ENCODE data around the gene FBLN7. TPM values are rescaled to one million over a fixed set of nuclear protein-coding genes. Genes with fewer than 3 reads are reported as not detected.
"Not testable (repeated sequence)": the region's sequence is repeated elsewhere in the genome, so short reads cannot be mapped to it uniquely, and the experiment has no call there.

The FBLN7 gene
- total and polyA plus RNA-seq, 2 of the 8 experiments (the other 6 are each of a cell fraction or from before 2014, with no cell fraction given): 0.30 to 0.77 TPM

DNA sequence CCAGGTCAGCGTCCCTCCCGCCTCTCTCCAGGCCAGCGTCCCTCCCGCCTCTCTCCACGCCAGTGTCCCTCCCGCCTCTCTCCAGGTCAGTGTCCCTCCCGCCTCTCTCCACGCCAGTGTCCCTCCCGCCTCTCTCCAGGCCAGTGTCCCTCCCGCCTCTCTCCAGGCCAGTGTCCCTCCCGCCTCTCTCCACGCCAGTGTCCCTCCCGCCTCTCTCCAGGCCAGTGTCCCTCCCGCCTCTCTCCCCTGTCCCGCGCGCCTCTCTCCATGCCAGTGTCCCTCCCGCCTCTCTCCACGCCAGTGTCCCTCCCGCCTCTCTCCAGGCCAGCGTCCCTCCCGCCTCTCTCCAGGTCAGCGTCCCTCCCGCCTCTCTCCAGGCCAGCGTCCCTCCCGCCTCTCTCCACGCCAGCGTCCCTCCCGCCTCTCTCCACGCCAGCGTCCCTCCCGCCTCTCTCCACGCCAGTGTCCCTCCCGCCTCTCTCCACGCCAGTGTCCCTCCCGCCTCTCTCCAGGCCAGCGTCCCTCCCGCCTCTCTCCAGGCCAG lies 1.5 kb downstream of the FBLN7 start:
- CTCF ChIA-PET (ENCODE audit: partially characterized antibody); H3K79me2 ChIP-seq (ENCODE audit: control insufficient read depth in 1 of 2, insufficient read depth in 2 of 2, low read length in 2 of 2); FAIRE-seq; H3K9me3 ChIP-seq (ENCODE audit: insufficient read depth in 2 of 2, low read depth in 1 of 2, low read length in 1 of 2); H2AK5ac ChIP-seq (ENCODE audit: low read depth, low read length); H3K9ac ChIP-seq (replicated peaks in 1 of 4; ENCODE audit: extremely low read depth in 1 of 4, low read depth in 3 of 4, low read length in 3 of 4); H2BK20ac ChIP-seq (ENCODE audit: low read length); H3K23ac ChIP-seq (ENCODE audit: insufficient read length); H4K5ac ChIP-seq (ENCODE audit: insufficient read length, low read depth, low read length); H4K91ac ChIP-seq (replicated peaks; ENCODE audit: insufficient read length, low read length); H3K23me2 ChIP-seq (ENCODE audit: low read depth, low read length); H3K56ac ChIP-seq (replicated peaks; ENCODE audit: insufficient read length, low read depth, low read length); H3K36me3 ChIP-seq (ENCODE audit: control insufficient read depth in 2 of 4, insufficient read depth in 4 of 4, low read length in 3 of 4); POLR2A ChIA-PET (ENCODE audit: partially characterized antibody); H3K14ac ChIP-seq (ENCODE audit: insufficient read length); H3K18ac ChIP-seq (ENCODE audit: extremely low read depth, low read length); H2AFZ ChIP-seq (ENCODE audit: low read length); H2BK120ac ChIP-seq (replicated peaks; ENCODE audit: low read depth, low read length); H3K79me1 ChIP-seq (ENCODE audit: low read depth, low read length); H3K4ac ChIP-seq (replicated peaks; ENCODE audit: insufficient read length, low read depth, low read length); H2BK12ac ChIP-seq (ENCODE audit: low read depth, low read length); H3K27ac ChIP-seq (ENCODE audit: low read depth, low read length); H2BK5ac ChIP-seq (ENCODE audit: low read depth, low read length); H2BK15ac ChIP-seq (ENCODE audit: low read length); H4K20me1 ChIP-seq (replicated peaks in 1 of 2; ENCODE audit: control insufficient read depth in 1 of 2, insufficient read depth in 2 of 2, low read length in 2 of 2); H3K4me1 ChIP-seq (replicated peaks in 1 of 4; ENCODE audit: control insufficient read depth in 3 of 4, insufficient read depth in 4 of 4, low read length in 3 of 4); H4K8ac ChIP-seq (ENCODE audit: extremely low read depth, insufficient read depth, low read length); DNase-seq (ENCODE audit: low read depth in 1 of 2, low spot score in 2 of 2): not testable (repeated sequence)
- H3K4me2 ChIP-seq (ENCODE audit: insufficient read depth in 1 of 2, low read depth in 2 of 2, low read length in 2 of 2): peak overlapping the region; percentile 85 to 91
- TF ChIP-seq EZH2 (IDR thresholded peaks at IDR 0.05; ENCODE audit: low read depth, low read length, severe bottlenecking): peak; percentile 65
- TF ChIP-seq SUZ12 (IDR thresholded peaks at IDR 0.05; ENCODE audit: low read length): peak; percentile 26; the same call in 1 of the 2 replicates
- peak overlapping the region in 2 of 4 experiments; percentile 10 to 69; a peak in 3 of 8 replicates for H3K4me3 ChIP-seq (ENCODE audit: extremely low read depth in 1 of 4, insufficient read depth in 2 of 4, low read depth in 3 of 4, low read length in 4 of 4)
- peaks cover 29 to 65% (median 48%) of the 10 kb centered on the region in 4 experiments for H3K27me3 ChIP-seq (replicated peaks in 1 of 4; ENCODE audit: control insufficient read depth in 3 of 4, extremely low read depth in 1 of 4, insufficient read depth in 3 of 4, low read length in 3 of 4)
- WGBS, 2 experiments (ENCODE audit: extremely low coverage in 1 of 2, insufficient coverage in 1 of 2, insufficient read length in 1 of 2, insufficient replicate concordance in 2 of 2, low coverage in 1 of 2, low lambda C conversion rate in 2 of 2, missing lambda C conversion rate in 1 of 2): 0% methylated on average over 5 of the region's 38 CpGs; no CpG with 5 or more reads in 1 of the 2 experiments

All from H1 (cell line).